Stimulated activated CD8-positive, alpha-beta memory T cell treated with anti-CD3 and anti-CD28 coated beads, Interleukin-7, amount 100 ng/mL, for 4 hours (primary cell): ENCODE data around the gene ZNF516.

Source experiments
- DNase-seq, 2 donors: peaks; one replicate each; pipeline ENCODE4 v3.0.0-alpha.2; 2020; ENCODE audit warnings: low read depth in 2 of 2

Gene ZNF516

DNA sequence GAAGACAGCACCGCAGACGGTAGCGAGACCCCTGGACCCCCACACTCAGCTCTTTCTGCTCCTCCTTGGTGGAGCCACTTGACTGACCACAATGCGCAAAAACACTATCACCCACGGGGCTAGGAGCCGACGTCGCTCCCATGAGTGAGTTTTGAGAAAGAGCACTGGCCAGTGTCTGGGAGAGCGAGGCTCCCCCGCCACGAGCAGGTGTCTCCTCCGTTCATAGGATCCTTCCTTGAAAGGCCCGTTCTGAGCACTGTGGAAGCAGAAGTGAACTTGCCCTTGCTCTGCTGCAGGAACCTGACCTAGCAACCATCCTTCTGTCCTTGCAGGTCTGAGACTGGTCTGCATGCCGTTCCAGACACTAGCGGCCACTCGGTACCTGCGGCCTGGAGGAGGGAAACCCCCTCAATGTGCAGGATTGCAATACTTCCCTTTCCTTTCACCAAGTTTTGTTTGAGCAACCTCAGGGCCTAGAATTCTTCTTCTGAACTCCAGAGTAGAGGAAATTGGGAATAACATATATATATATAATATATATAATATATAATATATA, 12.9 kb upstream of the ZNF516 start:
- DNase-seq = no peak

DNA sequence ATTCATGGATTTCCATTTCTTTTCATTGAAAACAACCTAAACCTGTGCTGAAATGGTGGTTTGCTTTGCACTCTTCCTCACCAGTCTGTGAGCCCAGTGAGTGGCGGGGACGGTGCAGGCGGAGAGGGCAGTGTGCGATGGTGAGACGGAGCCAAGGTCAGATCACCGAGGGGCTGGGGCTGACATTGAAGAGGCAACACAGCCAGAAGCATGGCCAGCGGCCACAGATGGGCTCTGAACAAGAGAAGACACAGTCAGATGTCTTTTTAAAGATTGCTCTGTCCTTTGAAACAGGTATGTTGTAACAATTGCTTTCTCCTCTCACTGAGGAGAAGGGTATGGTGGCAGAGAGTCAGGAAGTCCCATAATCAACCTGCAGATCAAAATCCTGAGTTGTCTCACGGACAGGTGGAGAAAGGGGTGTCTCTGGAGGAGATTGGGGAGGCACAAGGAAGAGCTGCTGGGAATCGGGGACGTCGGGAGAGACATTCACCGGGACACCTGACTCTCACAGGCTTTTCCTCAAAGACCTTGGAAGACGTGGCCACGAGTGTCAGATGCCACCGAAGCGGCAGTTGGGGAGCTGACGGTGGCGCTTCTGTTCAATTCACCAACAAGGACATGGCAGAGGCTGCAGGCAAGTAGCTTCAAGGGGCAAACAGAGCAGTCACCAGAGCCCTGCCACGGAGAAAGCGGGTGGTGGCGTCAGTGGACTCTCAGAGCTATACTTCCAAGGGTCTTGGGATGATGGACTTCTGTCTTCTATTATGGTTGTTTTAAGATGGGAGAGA, 12.1 kb upstream of the ZNF516 start:
- DNase-seq = no peak

DNA sequence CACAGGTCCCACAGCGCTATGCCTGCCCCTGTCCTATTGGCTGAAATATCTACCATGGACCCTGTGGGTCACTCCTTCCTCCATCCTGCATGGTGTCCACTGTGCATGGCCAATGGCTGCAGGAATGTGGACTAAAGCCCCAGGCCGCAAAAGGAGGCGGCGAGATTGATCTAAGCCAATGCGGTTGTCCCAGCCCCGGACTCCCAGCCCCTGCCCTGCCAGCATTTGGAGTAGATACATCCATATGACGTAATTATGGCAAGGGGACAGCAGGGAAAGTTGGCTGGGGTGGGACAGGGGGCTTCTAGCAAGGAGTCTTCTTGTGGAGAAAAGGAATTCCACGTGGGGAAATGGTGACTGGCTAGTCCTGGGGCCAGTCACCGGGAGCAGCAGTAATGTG, 11.4 kb upstream of the ZNF516 start:
- DNase-seq = no peak

DNA sequence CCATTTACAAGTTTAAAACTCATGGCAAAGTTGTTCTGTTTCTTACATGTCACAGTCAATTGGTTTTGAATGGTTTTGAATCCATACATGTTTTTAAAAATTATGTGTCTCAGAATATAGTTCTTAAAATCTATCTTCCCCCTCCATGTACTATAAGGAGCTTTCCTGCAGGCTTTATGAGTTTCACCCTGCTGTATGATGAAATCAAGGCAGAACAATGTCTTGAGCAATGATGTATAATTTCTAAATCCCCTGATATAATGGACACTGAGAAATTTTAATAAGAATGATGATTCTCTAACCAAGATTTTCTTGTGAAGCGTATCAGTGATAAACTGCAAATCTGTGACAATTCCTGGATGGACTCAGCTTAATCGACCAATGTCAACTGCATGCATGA, 10.6 kb upstream of the ZNF516 start:
- no peak for DNase-seq

DNA sequence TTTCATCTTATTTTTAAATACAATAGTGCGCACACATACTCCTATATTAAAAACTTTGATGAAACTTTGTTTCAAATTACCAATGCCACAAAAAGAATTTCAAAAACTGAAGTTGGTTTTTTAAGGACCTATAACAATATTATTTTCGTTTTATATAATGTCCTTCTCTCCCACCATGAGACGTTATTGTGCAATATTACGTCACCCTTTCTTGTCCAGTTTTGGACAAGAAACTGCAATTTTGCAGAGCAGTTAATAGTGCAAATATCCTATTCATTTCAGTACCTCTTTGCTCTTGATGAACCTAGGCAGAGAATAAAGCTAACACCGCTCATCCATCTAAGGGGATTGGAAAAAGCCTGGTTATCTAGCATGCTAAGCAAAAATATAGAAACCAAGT, 9.7 kb upstream of the ZNF516 start:
- DNase-seq = no peak

DNA sequence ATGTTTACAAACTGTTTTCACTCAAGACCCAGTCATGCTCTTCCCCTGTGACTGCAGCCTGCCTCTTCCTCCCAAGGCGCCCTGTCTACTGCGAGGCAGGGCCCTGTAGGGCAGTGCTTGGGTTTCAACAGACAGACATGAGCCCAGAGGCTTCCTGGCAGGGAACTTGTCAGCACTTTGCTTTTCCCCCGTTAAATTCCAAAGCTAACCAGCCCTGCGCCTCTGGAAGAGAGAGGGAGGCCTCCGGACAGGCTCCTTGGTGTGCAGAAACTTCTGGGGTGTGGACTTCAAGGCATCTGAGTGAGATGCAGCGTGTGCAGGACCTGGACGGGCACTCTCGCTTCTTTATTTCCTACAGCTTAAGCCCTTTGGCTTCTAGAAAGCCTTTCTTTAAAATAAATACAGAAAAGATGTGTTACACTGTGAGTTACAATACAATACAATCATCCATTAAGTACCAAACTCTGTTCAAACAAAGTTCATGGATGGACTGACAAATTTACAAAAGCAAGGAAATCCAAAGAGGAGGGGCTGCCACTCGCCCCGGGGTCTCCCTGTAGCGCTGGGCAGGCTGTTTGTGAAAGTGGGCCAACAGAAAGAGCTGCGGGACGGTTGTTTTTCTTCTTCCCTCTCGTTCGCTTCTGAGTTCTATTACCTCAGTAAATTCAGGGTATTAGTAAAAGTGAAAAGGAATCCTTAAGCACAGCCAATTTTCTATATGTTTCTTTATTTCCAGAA, 8.8 kb upstream of the ZNF516 start:
- DNase-seq = no peak

DNA sequence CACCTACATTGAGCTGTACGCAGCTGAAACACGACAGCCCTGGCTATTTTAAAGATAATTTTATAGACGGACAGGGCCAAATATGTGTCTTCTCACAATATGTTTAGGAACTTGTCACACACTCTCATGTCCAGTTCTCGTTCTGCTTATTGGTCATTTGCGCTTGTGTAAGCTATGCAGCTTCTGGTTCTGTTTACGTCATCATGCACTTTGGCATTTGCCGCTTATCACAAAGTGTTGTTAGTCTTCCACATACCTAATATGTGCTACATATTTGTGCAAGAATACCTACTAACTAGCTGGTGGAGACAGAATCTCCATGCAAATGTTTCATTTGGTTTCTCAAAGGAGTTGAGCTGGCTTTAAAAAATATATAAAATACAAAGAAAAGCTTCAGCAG, 7.5 kb upstream of the ZNF516 start:
- no peak for DNase-seq

DNA sequence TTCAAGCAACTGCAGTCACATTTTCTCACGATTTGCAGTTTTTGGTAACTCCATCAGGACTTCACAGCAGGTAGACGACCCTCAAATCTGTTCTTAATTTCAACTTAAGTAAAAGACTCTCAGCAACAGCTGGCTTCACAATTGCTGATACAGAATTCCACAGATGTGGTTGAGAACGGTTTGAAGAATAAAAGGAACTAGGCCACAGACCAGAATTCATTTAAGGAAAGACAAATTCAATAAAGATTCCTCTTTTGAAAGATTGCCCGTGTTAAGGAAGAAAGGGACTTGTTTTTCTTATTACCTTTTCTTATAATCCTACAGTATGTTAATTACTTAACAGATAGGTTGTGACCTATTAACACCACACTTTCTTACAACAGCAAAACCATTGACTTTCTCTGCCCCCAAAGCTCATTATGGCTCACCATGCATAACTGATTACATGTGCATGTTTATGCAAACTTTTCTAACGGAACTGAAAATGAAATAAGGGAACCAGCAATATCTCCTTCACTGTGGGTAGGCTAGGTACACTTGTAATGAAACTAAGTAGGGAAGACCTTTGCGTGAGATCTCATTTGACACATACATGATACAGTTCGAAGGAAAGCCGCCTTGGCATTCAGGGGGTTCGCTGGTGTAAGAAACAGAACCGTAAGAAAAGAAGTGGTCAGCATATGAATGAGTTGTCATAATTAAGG, 4.7 kb upstream of the ZNF516 start:
- DNase-seq = no peak

DNA sequence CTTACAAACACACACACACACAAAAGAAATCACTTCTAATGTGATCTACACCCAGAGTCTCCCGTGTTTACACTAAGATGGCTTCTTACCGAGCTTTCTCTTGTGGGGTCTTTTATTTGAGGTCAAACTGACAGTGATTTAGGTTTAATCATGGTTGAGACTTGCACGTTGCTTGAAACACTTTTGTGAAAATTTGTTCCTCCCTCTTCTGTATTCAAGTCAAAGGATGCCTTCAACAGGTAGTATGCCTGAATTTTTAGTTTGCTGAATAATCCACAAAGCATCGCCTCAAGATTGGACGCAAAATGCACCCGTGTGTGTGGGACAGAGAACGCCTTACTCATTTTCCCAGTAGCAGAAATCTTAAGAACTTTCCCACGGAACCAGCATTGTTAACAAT, 4.0 kb upstream of the ZNF516 start:
- DNase-seq = no peak

DNA sequence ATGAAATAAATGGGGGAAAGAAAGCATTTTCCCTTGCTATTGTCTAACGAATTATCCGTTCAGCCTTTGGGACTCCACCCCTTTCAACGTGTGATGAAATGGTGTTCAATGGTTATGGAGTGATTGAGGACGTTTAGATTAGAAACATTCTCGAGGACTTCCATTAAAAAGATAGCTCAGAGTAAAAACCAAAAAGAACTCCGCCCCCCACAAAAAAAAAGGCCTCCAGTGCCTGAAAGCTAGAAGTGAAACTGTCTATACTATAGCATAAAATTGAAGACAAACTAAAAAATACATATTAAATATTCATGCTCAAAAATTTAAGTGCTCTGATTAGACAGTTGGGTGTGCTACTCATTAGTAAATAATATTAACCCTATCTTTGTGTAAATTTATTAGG, 3.0 kb upstream of the ZNF516 start:
- DNase-seq = no peak

DNA sequence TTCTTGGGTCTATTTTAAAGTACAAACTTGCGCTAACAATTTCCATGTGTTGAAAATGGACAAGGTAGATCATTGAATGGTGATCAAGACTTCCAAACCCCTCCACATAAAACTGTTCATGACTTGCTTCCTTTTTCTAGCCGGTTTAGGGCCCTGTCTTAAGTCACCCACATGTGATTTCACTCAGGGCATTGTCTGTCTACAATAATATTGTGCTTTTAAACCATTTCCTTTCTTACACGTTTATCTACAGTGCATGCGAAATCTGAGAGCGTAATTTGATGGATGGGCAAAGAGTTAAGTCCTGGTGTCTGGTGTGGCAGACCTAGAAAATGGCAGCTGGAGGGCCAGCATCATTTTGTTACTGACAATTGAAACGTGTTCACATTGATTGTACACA, 2.0 kb upstream of the ZNF516 start:
- no peak for DNase-seq

DNA sequence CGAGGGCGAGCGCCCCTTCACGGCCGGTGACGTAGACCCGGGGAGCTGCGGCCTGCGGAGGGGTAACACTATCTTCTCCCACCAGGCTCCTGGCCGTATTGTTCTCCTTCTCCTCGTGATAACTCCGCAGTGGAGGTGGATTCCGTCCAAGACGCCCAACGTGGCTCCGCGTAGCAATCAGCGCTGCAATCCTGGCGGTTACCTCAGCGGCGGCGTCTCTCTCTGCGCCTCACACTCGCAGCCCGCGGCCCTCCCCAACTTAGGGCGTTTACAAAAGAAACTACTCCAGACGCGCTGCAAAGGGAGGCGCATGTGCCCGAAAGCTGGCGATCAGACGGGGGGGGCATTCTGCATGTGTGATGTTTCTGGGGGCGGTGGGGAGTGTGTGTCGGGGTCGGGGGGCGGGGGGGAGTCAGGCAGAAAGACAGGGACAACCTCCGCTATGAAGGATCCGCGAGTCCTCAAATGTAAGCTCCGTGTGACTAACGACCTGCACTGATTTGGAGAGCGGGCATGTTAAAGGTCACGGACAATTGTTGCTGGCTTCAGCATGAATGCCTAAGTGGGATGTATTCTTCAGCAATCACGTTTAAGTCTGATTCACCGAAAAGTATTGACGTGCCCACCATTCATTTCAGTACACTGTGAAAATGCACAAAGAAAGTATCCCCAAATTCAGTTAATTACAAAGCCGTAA, 1.3 kb upstream of the ZNF516 start:
- DNase-seq = peak in 1 of 2 donors; percentile 27

DNA sequence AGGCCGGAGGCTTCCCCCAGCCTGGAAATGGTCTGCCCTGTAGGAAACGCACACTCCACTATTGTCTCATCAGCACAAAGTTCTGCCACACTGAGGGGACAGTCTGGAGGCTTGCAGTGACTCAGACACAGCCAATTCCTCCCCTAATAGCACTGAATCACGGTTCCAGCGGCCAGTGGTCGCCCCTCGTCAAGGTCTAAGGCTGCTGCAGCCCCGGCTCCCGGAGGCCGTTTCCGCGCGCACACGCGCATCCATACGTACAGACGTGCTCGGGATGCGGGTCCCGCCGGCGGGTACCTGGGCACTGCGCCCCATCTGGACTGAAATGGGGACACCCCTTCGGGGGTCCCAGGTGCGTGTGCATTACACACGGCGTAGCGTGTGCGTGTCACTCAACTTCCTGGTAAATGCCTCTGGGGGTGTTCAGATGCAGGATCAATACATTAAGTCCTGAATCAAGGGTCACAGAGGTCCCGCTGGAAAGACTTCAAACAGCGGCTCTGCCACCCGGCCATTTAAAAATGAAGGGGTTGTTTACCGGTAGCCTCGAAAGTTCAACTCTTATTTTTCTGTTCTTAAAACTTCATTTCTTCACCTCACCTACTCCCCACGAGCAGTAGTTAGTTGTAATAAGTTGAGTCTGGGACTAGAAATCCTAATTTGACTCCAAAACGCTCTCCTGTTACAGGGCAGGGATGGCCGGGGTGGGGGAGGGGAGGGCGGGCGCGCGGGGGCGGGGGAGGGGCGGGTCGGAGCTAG, 572 bp upstream of the ZNF516 start:
- DNase-seq = peak in 1 of 2 donors; percentile 10

DNA sequence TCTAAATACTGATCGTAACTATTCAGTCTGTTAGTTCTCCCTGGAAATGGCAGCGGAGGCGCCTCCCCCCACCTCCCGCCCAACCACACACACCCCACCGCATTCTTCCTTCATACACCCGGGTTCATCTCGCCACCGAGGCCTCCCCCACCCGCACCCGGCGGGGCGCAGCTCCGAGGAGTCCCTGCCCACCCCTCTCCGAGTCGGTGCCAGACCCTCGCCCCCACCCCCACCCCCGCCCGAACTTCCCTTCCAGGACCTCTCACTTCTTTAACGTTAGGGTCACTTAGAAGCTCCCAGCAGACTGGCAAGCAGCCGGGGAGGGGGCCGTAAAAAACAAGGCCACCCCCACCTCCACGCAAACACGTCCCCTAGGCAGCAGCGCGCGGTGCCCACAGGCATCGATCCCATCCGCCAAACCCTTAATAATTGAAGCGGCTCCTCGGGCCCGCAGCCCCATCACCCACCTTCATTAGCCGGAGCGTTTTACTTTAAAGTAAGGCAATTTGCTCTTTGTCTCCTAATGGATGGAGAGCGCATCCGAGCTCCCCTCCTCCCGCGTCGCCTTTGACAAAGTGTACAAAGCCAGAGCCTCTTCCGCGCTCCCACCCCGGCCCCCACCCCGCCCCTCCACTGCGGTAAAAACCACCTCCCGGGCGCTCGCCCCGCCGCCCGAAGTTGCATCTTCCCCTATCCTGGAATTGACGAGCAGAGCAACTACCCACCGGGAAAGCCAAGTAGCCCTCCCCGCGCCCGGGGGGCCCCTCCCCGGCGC, 624 bp downstream of the ZNF516 start:
- peak in 1 of 2 donors; percentile 7 for DNase-seq

DNA sequence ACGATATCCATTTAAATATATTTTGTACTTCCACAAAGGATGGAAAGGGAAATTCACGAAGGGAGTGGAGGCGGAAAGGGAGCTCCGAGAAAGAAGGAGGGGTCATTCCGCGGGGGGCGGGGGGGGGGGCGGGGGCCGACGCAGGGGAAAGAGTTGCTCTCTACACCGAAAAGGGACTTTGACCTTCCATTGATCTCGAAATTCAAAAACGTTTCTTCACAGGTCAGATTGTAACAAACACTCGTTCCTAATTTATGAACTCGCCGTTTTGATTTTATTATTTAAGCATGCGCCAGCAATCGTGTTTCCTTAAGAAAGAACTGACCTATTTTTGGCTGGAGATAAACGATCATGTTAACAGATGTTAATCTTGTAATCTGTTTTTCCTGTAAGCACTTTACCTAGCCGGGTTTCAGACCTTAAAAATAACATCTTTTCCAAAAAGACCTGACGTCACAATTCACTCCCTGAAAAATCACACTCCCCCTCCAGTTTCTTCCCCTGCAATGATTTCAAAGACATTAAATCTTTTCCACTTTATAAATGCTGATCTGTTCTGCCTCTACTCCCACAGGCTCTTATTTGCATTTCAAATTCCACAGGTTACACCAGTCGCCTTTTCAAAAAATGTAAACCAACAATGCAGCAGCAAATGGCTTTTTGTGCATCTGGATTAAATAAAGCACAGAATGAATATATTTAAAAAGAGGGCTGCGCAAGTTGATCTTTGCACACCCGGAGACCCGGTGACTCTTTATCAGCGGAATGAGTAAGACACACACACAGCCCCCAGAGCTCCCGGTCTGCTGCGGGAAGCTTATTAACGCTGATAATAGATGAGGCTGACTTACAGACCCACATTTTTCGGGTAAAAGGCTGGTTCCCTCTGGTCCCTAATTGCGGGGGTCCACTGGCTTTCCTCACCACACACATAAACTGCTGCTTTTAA, 1.6 kb downstream of the ZNF516 start:
- DNase-seq = no peak

DNA sequence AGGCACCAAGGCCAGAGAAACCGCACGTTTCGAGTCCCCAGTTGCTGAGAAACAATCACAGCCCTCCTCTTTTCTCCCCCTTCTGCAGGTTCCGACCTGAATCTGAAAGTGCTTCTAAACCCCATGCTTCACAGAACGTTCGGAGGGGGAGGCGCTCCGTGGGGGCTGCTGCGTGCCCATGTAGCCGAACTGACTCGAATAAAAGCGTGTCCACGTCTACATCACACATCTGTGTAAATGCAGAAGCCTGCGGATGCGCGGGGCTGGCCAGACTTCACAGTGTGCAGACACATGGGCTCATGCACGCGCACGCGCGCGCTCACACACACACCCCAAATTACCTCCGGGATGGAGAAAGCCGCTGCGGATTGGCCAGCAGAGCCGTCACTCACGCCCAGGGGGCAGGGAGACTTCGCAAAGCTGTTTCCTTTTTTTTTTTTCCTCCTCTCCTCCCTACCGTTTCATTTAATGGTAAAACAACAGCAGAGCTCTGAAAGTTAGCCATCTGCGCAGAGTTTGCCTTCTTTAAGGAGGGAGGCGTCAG, 2.3 kb downstream of the ZNF516 start:
- DNase-seq = peak; percentile 95 to 98

DNA sequence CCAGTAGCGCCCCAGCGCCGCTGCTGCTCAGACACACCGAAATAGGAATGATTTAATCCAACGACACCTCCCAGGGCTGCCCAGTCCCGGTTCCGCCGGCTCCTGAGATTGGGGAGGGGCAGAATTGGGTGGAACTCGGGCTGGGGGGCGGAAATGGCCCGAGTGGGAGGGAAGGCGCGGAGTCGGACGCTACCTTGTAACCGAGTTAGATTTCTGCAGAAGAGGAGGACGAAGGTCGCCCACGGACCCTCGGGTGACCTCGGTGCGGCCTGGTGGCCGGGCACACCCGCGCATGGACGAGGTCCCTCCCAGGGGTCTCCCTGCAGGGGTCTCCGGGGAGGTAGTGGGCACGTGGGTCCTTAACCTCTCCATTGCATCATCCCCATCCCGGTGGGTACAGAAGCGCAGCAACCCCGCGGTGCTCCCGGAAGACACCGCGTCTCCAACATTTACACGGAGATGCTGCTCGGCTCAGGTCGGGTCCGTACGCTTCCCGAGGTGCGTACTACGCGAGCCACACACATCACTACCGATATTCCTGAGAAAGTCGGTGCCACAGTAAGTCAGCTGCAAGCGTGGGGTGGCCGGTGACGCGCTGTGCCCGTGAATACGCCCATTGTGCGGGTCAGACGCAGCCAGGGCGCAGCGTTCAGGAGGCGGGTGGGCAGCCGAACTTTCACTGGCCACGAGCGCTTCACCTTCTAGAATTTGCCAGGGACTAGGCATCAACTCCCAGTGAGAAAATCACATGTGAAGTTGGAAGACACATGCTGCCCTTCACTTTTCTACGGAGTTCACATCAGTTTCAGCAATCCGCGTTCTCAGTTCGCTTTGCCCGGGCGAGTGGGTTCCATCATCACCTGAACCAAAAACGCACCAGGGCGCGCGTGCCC, 3.0 kb downstream of the ZNF516 start:
- DNase-seq = peak in 1 of 2 donors; percentile 26

DNA sequence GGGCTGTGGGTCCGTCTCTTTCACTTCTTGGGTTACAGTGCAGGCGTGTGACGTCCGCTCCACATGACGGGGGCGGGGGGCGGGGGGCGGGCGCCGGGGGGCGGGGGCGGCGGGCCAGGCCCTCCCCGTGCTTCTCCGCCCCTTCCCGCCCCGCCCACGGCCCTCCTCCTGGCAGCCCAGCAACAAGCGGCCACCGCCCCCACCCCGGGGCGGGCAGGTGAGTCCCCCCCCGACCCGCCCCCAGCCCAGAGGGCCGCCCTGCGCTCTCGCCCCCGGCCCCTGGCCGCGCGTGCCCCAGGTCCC, 3.6 kb downstream of the ZNF516 start:
- DNase-seq = peak; percentile 56 to 77
